ENCODE results near the gene ARRDC4. TPM values are rescaled to one million over a fixed set of nuclear protein-coding genes. Genes with fewer than 3 reads are reported as not detected.

The ARRDC4 gene
- 1.0 and 4.1 TPM in 2 replicates for total RNA-seq (2014; rRNA removed; shearing (Covaris generic))

DNA sequence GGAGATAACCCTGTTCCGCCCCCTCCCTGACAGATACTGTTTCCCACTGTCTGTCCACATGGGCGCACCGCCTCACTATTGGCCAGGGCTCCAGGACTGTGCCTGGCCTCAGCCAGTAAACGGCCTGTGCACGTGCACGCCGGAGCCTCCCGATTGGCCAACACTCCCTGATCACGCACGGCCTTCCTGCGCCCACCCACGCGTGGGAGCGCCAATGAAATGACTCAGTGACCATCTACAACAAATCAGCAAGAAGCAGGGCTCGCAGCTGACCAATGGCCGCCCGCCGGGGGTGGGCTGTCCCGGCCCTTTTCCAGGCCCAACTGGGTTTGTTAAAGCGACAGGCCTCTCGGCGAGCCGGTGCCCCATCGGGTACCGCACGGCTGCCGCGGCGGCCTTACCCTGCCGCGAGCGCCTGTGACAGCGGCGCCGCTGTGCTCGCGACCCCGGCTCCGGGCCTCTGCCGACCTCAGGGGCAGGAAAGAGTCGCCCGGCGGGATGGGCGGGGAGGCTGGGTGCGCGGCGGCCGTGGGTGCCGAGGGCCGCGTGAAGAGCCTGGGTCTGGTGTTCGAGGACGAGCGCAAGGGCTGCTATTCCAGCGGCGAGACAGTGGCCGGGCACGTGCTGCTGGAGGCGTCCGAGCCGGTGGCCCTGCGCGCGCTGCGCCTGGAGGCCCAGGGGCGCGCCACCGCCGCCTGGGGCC is at the start of gene ARRDC4:
Gene ARRDC4, plus strand, starts transcription at position 340 of the 703 bp plus-strand sequence. Its CDS starts 159 bp downstream, at position 499.
- peak; percentile 91 for DNase-seq
- Histone ChIP-seq H3K4me3 (ENCODE audit: insufficient read depth, low read depth, low read length) (peak within 1 kb of the TSS; percentile 62), H3K36me3 (replicated peaks; ENCODE audit: control insufficient read depth, insufficient read depth, low read length) (no peaks in the 10 kb centered on the region), H3K27me3 (ENCODE audit: control insufficient read depth, insufficient read depth, low read length) (peaks cover 10% of the 10 kb centered on the region; the same call in 1 of the 2 replicates)

DNA sequence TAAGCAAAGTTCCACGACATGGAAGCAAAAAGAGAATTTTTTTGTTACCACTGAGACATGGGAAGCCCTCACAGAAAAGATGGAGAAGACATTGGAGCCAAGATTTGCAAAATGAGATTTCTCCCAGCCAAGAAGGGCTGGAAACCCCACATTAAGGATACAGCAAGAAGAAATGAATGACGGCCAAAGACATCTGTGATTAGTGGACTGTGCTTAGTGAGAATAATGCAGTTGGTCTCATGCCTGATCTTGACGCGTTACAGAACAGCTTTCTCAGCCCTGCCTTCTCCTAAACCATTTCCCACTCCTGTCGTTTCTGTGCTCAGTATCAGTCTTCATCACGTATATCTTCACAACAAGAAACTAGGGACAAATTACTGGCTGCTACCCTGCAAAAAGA is 45.8 kb upstream of the ARRDC4 start:
- no peak for DNase-seq
- no peaks in the 10 kb centered on the region for H3K36me3 ChIP-seq (replicated peaks; ENCODE audit: control insufficient read depth, insufficient read depth, low read length)
- H3K4me3 ChIP-seq (ENCODE audit: insufficient read depth, low read depth, low read length), result no peak overlapping the region
- no peaks in the 10 kb centered on the region for H3K27me3 ChIP-seq (ENCODE audit: control insufficient read depth, insufficient read depth, low read length)

- no peak for DNase-seq
- no peaks in the 10 kb centered on the region for H3K27me3 ChIP-seq (ENCODE audit: control insufficient read depth, insufficient read depth, low read length)
- H3K4me3 ChIP-seq (ENCODE audit: insufficient read depth, low read depth, low read length), result no peak overlapping the region
- H3K36me3 ChIP-seq (replicated peaks; ENCODE audit: control insufficient read depth, insufficient read depth, low read length), result no peaks in the 10 kb centered on the region
These were observed 45.2 kb upstream of the ARRDC4 start for GRCh38 chr15:97915261-97915660.

DNA sequence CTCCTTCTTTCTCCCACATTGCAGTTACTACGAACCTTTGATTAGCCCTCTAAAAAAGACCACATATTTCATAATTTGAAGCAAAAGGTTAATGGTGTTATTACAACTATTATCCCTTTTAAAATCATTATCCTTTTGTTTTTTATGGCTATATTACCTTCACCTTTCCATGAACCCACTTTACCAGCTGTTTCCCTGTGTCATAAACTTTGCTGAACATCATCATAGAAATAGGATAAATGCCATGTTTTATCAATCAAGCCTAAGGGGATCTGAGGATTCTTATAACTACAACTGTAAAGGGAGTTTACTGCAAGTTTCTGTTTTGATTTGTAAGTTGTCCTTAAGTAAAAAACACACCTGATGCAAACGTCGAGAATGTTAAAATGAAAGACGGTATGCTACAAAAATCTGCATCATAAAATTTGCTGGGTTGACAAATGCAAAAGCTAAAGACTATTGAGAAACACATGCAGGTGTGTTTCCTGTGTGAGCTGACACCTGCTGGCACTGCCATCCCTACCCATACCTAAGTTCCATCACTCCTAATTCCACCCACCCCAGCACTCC is 39.1 kb upstream of the ARRDC4 start:
- no peak for DNase-seq
- Histone ChIP-seq H3K27me3 (ENCODE audit: control insufficient read depth, insufficient read depth, low read length) (no peaks in the 10 kb centered on the region), H3K4me3 (ENCODE audit: insufficient read depth, low read depth, low read length) (no peak overlapping the region), H3K36me3 (replicated peaks; ENCODE audit: control insufficient read depth, insufficient read depth, low read length) (no peaks in the 10 kb centered on the region)

DNA sequence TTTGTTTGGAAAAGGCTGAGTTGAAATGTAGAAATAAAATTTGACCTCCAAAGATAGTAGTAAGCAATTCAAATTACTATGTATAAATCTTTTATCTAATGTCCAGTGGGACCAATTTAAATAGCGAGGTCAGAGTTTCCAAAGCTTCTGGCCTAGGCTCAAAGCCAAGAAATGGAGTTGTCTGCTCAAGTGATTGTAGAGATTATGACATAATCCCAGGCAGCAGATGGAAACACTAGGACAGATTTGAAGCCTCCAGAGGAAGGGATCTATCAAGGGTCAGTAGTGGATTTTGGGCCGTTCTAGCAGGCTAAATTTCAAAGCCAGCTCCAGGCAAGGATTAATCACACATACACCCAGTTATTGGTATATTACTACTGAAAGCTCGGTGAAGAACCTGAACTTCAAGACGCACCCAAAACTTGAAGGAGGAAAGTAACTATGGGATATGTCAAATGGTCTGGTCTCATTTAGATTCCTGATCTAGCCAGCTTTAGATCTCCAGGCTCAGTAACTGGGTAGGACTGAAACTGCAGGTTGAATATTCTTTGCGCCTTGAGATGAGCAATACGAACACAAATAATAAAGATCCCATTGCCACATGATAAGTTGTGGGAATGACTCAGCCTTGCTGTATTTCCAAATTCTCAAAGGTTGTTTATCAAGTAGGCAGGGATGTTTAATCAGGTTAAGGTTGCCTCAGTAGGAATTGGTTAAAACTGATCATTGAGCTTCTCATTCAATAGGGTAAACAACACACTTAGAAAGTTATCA is 30.9 kb upstream of the ARRDC4 start:
- no peaks in the 10 kb centered on the region for H3K27me3 ChIP-seq (ENCODE audit: control insufficient read depth, insufficient read depth, low read length)
- DNase-seq, result no peak
- H3K36me3 ChIP-seq (replicated peaks; ENCODE audit: control insufficient read depth, insufficient read depth, low read length), result no peaks in the 10 kb centered on the region
- H3K4me3 ChIP-seq (ENCODE audit: insufficient read depth, low read depth, low read length), result no peak overlapping the region

DNA sequence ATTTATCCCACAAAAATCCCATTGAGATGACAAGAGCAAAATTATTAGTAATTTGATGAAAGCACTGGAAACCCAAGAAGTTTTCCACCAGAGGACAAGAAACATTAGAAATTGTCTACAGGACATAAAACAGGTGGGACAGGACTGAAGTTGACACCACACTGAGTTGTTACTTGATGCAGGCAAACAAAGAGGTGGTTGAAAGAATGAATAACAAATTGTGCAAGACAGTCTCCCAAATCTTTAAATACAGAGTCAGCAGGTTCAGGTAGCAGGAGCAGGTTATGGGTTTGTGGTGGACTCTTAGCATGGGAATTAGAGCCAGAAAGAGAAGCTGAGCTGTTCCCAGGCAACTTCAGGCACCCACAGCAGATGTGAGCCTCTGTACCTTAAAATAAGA is 30.3 kb upstream of the ARRDC4 start:
- H3K27me3 ChIP-seq (ENCODE audit: control insufficient read depth, insufficient read depth, low read length), result no peaks in the 10 kb centered on the region

GRCh38 chr15:97931314-97931713 is 29.2 kb upstream of the ARRDC4 start:
- Histone ChIP-seq H3K4me3 (ENCODE audit: insufficient read depth, low read depth, low read length) (no peak overlapping the region), H3K27me3 (ENCODE audit: control insufficient read depth, insufficient read depth, low read length) (no peaks in the 10 kb centered on the region), H3K36me3 (replicated peaks; ENCODE audit: control insufficient read depth, insufficient read depth, low read length) (no peaks in the 10 kb centered on the region)
- no peak for DNase-seq

More for the DNA sequence above, 30.3 kb upstream of the ARRDC4 start:
- Histone ChIP-seq H3K4me3 (ENCODE audit: insufficient read depth, low read depth, low read length) (no peak overlapping the region), H3K36me3 (replicated peaks; ENCODE audit: control insufficient read depth, insufficient read depth, low read length) (no peaks in the 10 kb centered on the region)
- no peak for DNase-seq

DNA sequence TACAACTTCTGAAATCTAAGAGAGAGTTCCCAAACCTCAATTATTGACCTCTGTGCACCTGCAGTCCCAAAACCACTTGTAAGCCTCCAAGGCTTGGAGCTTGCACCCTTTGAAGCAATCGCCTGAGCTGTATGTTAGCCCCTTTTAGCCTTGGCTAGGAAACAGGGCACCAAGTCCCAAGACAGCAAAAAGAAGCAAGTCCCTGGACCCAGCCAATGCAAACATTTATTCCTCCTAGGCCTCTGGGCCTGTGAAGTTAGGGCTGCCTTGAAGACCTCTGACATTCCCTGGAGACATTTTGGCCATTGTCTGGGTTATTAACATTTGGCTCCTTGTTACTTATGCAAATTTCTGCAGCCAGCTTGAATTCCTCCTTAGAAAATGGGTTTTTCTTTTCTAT is 26.9 kb upstream of the ARRDC4 start:
- DNase-seq, result no peak
- H3K36me3 ChIP-seq (replicated peaks; ENCODE audit: control insufficient read depth, insufficient read depth, low read length), result no peaks in the 10 kb centered on the region
- H3K27me3 ChIP-seq (ENCODE audit: control insufficient read depth, insufficient read depth, low read length), result no peaks in the 10 kb centered on the region
- no peak overlapping the region for H3K4me3 ChIP-seq (ENCODE audit: insufficient read depth, low read depth, low read length)

DNA sequence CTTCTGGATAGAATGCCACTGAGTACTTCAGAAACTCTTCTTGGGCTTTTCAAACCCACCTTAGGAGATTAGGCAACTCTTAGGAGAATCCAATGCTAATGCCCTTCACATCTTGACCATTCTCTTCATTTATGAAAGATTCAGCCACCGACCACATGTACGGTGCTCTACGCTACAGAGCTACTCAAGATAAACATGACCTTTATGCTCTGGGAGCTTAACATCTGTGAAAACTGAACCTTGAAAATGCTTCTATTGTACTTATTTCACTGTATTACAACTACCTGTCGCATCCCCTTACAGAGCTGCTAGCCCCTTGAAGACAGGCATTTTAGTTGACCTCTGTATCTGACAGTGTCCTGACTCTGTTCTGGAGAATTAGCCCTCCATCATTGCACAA is 19.5 kb upstream of the ARRDC4 start:
- no peaks in the 10 kb centered on the region for H3K27me3 ChIP-seq (ENCODE audit: control insufficient read depth, insufficient read depth, low read length)
- no peaks in the 10 kb centered on the region for H3K36me3 ChIP-seq (replicated peaks; ENCODE audit: control insufficient read depth, insufficient read depth, low read length)
- DNase-seq, result no peak
- H3K4me3 ChIP-seq (ENCODE audit: insufficient read depth, low read depth, low read length), result no peak overlapping the region

DNA sequence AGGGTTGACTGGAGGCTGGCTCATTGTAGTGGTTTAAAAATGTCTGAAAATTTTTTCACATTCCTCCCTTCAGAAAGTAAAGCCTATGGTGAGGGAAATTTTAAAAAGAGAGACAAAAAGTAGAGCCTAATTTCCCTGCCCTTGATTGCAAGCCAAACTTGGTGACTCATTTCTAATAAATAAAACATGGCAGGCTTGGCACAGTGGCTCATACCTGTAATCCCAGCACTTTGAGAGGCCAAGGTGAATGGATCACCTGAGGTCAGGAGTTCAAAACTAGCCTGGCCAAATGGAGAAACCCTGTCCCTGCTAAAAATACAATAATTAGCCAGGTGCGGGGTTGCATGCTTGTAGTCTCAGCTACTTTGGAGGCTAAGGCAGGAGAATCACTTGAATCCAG is 18.9 kb upstream of the ARRDC4 start:
- no peak for DNase-seq
- Histone ChIP-seq H3K27me3 (ENCODE audit: control insufficient read depth, insufficient read depth, low read length) (no peaks in the 10 kb centered on the region), H3K36me3 (replicated peaks; ENCODE audit: control insufficient read depth, insufficient read depth, low read length) (no peaks in the 10 kb centered on the region), H3K4me3 (ENCODE audit: insufficient read depth, low read depth, low read length) (no peak overlapping the region)

GRCh38 chr15:97944724-97945123 is 15.8 kb upstream of the ARRDC4 start:
- peak; percentile 46 for DNase-seq

GRCh38 chr15:97947465-97948260 is 12.8 kb upstream of the ARRDC4 start:
- DNase-seq, result no peak
- no peaks in the 10 kb centered on the region for H3K36me3 ChIP-seq (replicated peaks; ENCODE audit: control insufficient read depth, insufficient read depth, low read length)

More at GRCh38 chr15:97944724-97945123, 15.8 kb upstream of the ARRDC4 start:
- no peak overlapping the region for H3K4me3 ChIP-seq (ENCODE audit: insufficient read depth, low read depth, low read length)
- H3K36me3 ChIP-seq (replicated peaks; ENCODE audit: control insufficient read depth, insufficient read depth, low read length), result no peaks in the 10 kb centered on the region
- no peaks in the 10 kb centered on the region for H3K27me3 ChIP-seq (ENCODE audit: control insufficient read depth, insufficient read depth, low read length)

DNA sequence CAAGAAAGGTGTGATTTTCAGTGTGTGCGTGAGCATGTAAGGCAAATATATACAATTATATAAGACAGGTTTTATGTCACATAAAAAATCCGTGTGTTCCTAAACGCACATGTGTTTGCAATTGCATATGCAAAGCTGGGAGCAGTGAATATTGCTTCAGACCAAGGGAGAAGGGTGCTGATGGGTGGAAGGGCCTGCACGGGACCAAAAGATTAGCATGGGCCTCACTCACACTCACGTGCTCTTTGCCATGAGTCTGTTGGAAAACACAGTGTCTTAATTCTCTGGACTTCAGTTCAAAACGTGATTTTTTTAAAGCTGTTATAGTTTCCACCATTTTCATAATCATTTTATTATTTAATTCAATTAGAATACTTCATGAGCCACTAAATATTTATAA is 7.2 kb upstream of the ARRDC4 start:
- Histone ChIP-seq H3K36me3 (replicated peaks; ENCODE audit: control insufficient read depth, insufficient read depth, low read length) (no peaks in the 10 kb centered on the region), H3K27me3 (ENCODE audit: control insufficient read depth, insufficient read depth, low read length) (no peaks in the 10 kb centered on the region), H3K4me3 (ENCODE audit: insufficient read depth, low read depth, low read length) (no peak overlapping the region)
- DNase-seq, result no peak

More at GRCh38 chr15:97947465-97948260, 12.8 kb upstream of the ARRDC4 start:
- H3K4me3 ChIP-seq (ENCODE audit: insufficient read depth, low read depth, low read length), result no peak overlapping the region
- no peaks in the 10 kb centered on the region for H3K27me3 ChIP-seq (ENCODE audit: control insufficient read depth, insufficient read depth, low read length)

- H3K36me3 ChIP-seq (replicated peaks; ENCODE audit: control insufficient read depth, insufficient read depth, low read length), result no peaks in the 10 kb centered on the region
- DNase-seq, result no peak
- no peak overlapping the region for H3K4me3 ChIP-seq (ENCODE audit: insufficient read depth, low read depth, low read length)
- no peaks in the 10 kb centered on the region for H3K27me3 ChIP-seq (ENCODE audit: control insufficient read depth, insufficient read depth, low read length)
These were observed 6.8 kb upstream of the ARRDC4 start for GRCh38 chr15:97953748-97954147.

Data from H7 (cell line).